Measurements from ENCODE around the gene SYNGR3. TPM values are rescaled to one million over a fixed set of nuclear protein-coding genes. Genes with fewer than 3 reads are reported as not detected.
A peak's percentile ranks its signal among the peaks of the same experiment; 100 is the strongest.

The SYNGR3 gene
- polyA plus RNA-seq, 2 of the 4 experiments (the other 2 are of a cell fraction): 4.1 to 4.9 TPM

GRCh38 chr16:2003827-2004641 lies 14.3 kb downstream of the SYNGR3 start (continued):
- TF ChIP-seq HOXA7 (CRISPR knock-in tag; IDR thresholded peaks at IDR 0.05): no peak
- TF ChIP-seq, protein P1, sequence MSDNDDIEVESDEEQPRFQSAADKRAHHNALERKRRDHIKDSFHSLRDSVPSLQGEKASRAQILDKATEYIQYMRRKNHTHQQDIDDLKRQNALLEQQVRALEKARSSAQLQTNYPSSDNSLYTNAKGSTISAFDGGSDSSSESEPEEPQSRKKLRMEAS (IDR thresholded peaks at IDR 0.05): peak; percentile 77
- TF ChIP-seq POLR2A (IDR thresholded peaks at IDR 0.05; ENCODE audit: low read length): no peak
- no peak for TF ChIP-seq ELK1 (IDR thresholded peaks at IDR 0.05; ENCODE audit: low read depth, low read length)
- TF ChIP-seq RNF2 (IDR thresholded peaks at IDR 0.05; ENCODE audit: borderline replicate concordance, low read depth): no peak

- ChIA-PET CTCF (interaction anchor here (0.9 to 11.3 kb wide), 29 partner anchors 8 to 228 kb away, joined by 3 to 196 read pairs (median 7); partner anchors contain the start of genes GFER, NOXO1, PKD1 and RAB26), POLR2A (interaction anchor here (1.0 to 1.7 kb wide), 2 partner anchors 34 to 40 kb away, joined by 4 to 11 read pairs; partner anchors contain the start of genes RPS2 and TBL3)
- FAIRE-seq: no peak
- 89% methylated on average over 30 of the region's 34 CpGs for WGBS (ENCODE audit: missing lambda C conversion rate)
- Histone ChIP-seq H3K4me3 (no peak overlapping the region), H3K9me3 (no peaks in the 10 kb centered on the region), H3K4me2 (peak overlapping the region; percentile 78; the same call in 1 of the 3 replicates), H3K4me1 (peaks cover 49% of the 10 kb centered on the region), H3K27ac (peak overlapping the region in 1 of 2 experiments; percentile 71; a peak in 2 of 6 replicates)
- no peak for DNase-seq (ENCODE audit: low read depth in 1 of 2, low spot score in 1 of 2)
- no peak for ATAC-seq
- TF ChIP-seq HEYL (CRISPR knock-in tag; IDR thresholded peaks at IDR 0.05): no peak
- no peak for TF ChIP-seq USF2 (IDR thresholded peaks at IDR 0.05)
- no peak for TF ChIP-seq RNF2 (IDR thresholded peaks at IDR 0.05; ENCODE audit: borderline replicate concordance, low read depth)
- no peak for TF ChIP-seq CBX8 (IDR thresholded peaks at IDR 0.05)
Measured at GRCh38 chr16:2004795-2005517, 15.2 kb downstream of the SYNGR3 start.

- H3K27ac ChIP-seq: peak overlapping the region in 1 of 2 experiments; percentile 19; a peak in 1 of 6 replicates
- POLR2A ChIA-PET: no interaction called here
- 84% methylated on average over 11 of the region's 21 CpGs for WGBS (ENCODE audit: missing lambda C conversion rate)
Measured at GRCh38 chr16:2005646-2006045, 15.9 kb downstream of the SYNGR3 start.

GRCh38 chr16:2006317-2006716 lies 16.5 kb downstream of the SYNGR3 start:
- Histone ChIP-seq H3K27ac (peak overlapping the region in 1 of 2 experiments; percentile 95; a peak in 2 of 6 replicates), H3K9me3 (no peaks in the 10 kb centered on the region), H3K4me1 (peaks cover 55% of the 10 kb centered on the region), H3K4me2 (no peak overlapping the region), H3K4me3 (no peak overlapping the region)
- ChIA-PET CTCF (interaction anchor here (1.5 to 11.3 kb wide), 5 partner anchors 16 to 139 kb away, joined by 3 to 196 read pairs (median 52); partner anchors contain the start of genes GFER, NOXO1, RAB26 and RNF151), POLR2A (no interaction called here)
- 87% methylated on average over 8 of the region's 8 CpGs for WGBS (ENCODE audit: missing lambda C conversion rate)
- DNase-seq (ENCODE audit: low read depth in 1 of 2, low spot score in 1 of 2) (no peak), ATAC-seq (no peak), FAIRE-seq (no peak)
- TF ChIP-seq ESRRA (IDR thresholded peaks at IDR 0.05; ENCODE audit: borderline replicate concordance, low read length): no peak
- no peak for TF ChIP-seq BHLHE40 (IDR thresholded peaks at IDR 0.05; ENCODE audit: low read depth, low read length)
- TF ChIP-seq POLR2AphosphoS2 (conservative IDR thresholded peaks at IDR 0.05; ENCODE audit: low read length): no peak
- TF ChIP-seq MAFK (IDR thresholded peaks at IDR 0.05; ENCODE audit: partially characterized antibody): no peak
- TF ChIP-seq TP53 (CRISPR knock-in tag; IDR thresholded peaks at IDR 0.05): no peak
- no peak for TF ChIP-seq HMGXB4 (CRISPR knock-in tag; IDR thresholded peaks at IDR 0.05; ENCODE audit: borderline replicate concordance)

More at GRCh38 chr16:2005646-2006045, 15.9 kb downstream of the SYNGR3 start:
- TF ChIP-seq NR3C1 (IDR thresholded peaks at IDR 0.05): no peak
- TF ChIP-seq, protein P2, sequence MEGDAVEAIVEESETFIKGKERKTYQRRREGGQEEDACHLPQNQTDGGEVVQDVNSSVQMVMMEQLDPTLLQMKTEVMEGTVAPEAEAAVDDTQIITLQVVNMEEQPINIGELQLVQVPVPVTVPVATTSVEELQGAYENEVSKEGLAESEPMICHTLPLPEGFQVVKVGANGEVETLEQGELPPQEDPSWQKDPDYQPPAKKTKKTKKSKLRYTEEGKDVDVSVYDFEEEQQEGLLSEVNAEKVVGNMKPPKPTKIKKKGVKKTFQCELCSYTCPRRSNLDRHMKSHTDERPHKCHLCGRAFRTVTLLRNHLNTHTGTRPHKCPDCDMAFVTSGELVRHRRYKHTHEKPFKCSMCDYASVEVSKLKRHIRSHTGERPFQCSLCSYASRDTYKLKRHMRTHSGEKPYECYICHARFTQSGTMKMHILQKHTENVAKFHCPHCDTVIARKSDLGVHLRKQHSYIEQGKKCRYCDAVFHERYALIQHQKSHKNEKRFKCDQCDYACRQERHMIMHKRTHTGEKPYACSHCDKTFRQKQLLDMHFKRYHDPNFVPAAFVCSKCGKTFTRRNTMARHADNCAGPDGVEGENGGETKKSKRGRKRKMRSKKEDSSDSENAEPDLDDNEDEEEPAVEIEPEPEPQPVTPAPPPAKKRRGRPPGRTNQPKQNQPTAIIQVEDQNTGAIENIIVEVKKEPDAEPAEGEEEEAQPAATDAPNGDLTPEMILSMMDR (IDR thresholded peaks at IDR 0.05): peak; percentile 14; the same call in 1 of the 3 replicates
- peak; percentile 43 to 62 for TF ChIP-seq RAD21 (conservative IDR thresholded peaks at IDR 0.05 in 1 of 2, IDR thresholded peaks at IDR 0.05 in 1 of 2)
- H3K9me3 ChIP-seq: no peaks in the 10 kb centered on the region
- no peak overlapping the region for H3K4me3 ChIP-seq
- peak in 1 of 2 experiments; percentile 64 for DNase-seq (ENCODE audit: low read depth in 1 of 2, low spot score in 1 of 2)
- no peak for FAIRE-seq
- H3K4me1 ChIP-seq: peaks cover 52% of the 10 kb centered on the region
- ATAC-seq: peak in 1 of 2 experiments; percentile 9; a peak in 2 of 6 replicates
- CTCF ChIA-PET: interaction anchor here (0.9 to 11.3 kb wide), 13 partner anchors 8 to 146 kb away, joined by 3 to 196 read pairs (median 15); partner anchors contain the start of genes GFER, NOXO1, RAB26 and RNF151
- no peak overlapping the region for H3K4me2 ChIP-seq

Data from A549 (cell line).